ENCODE measurements around the gene BDP1. TPM values are rescaled to one million over a fixed set of nuclear protein-coding genes. Genes with fewer than 3 reads are reported as not detected.
"Not testable (repeated sequence)": the region's sequence is repeated elsewhere in the genome, so short reads cannot be mapped to it uniquely, and the experiment has no call there.

Gene BDP1
- total RNA-seq, 1 experiment from 2014 or later = 10.4 TPM

GRCh38 chr5:71457106-71457505 lies 1.7 kb downstream of the BDP1 start:
- no peak for DNase-seq (ENCODE audit: low read depth)

GRCh38 chr5:71460693-71461092 lies 5.2 kb downstream of the BDP1 start:
- DNase-seq (ENCODE audit: low read depth) = no peak

- no peak for DNase-seq (ENCODE audit: low read depth)
Measured at GRCh38 chr5:71461360-71461759, 5.9 kb downstream of the BDP1 start.

GRCh38 chr5:71471193-71471592 lies 15.7 kb downstream of the BDP1 start:
- DNase-seq (ENCODE audit: low read depth) = peak; percentile 60

- DNase-seq (ENCODE audit: low read depth) = peak; percentile 41
Measured at GRCh38 chr5:71475788-71476384, 20.4 kb downstream of the BDP1 start.

GRCh38 chr5:71481441-71481840 lies 26.0 kb downstream of the BDP1 start:
- no peak for DNase-seq (ENCODE audit: low read depth)

- DNase-seq (ENCODE audit: low read depth) = peak; percentile 72
Measured at GRCh38 chr5:71482132-71482531, 26.7 kb downstream of the BDP1 start.

GRCh38 chr5:71483355-71483754 lies 27.9 kb downstream of the BDP1 start:
- peak; percentile 82 for DNase-seq (ENCODE audit: low read depth)

- no peak for DNase-seq (ENCODE audit: low read depth)
Measured at GRCh38 chr5:71492817-71493615, 37.6 kb downstream of the BDP1 start.

GRCh38 chr5:71494202-71494601 lies 38.8 kb downstream of the BDP1 start:
- DNase-seq (ENCODE audit: low read depth) = not testable (repeated sequence)

- DNase-seq (ENCODE audit: low read depth) = not testable (repeated sequence)
Measured at GRCh38 chr5:71498756-71499155, 43.3 kb downstream of the BDP1 start.

- DNase-seq (ENCODE audit: low read depth) = peak; percentile 0
Measured at GRCh38 chr5:71503536-71503935, 48.1 kb downstream of the BDP1 start.

GRCh38 chr5:71522151-71522550 lies 66.7 kb downstream of the BDP1 start:
- no peak for DNase-seq (ENCODE audit: low read depth)

- not testable (repeated sequence) for DNase-seq (ENCODE audit: low read depth)
Measured at GRCh38 chr5:71525611-71526010, 70.2 kb downstream of the BDP1 start.

- no peak for DNase-seq (ENCODE audit: low read depth)
Measured at GRCh38 chr5:71528206-71528605, 72.8 kb downstream of the BDP1 start.

GRCh38 chr5:71529682-71530081 lies 74.2 kb downstream of the BDP1 start:
- no peak for DNase-seq (ENCODE audit: low read depth)

GRCh38 chr5:71533142-71533541 lies 77.7 kb downstream of the BDP1 start:
- DNase-seq (ENCODE audit: low read depth) = peak; percentile 5

- DNase-seq (ENCODE audit: low read depth) = peak; percentile 46
Measured at GRCh38 chr5:71533615-71534014, 78.2 kb downstream of the BDP1 start.

- DNase-seq (ENCODE audit: low read depth) = no peak
Measured at GRCh38 chr5:71537687-71538086, 82.2 kb downstream of the BDP1 start.

GRCh38 chr5:71550885-71551284 lies 95.4 kb downstream of the BDP1 start:
- not testable (repeated sequence) for DNase-seq (ENCODE audit: low read depth)

- not testable (repeated sequence) for DNase-seq (ENCODE audit: low read depth)
Measured at GRCh38 chr5:71551582-71551981, 96.1 kb downstream of the BDP1 start.

- DNase-seq (ENCODE audit: low read depth) = not testable (repeated sequence)
Measured at GRCh38 chr5:71552026-71552749, 96.7 kb downstream of the BDP1 start.

GRCh38 chr5:71563161-71563560 lies 107.7 kb downstream of the BDP1 start:
- DNase-seq (ENCODE audit: low read depth) = no peak
